HG03469 (cell line): ENCODE results near the gene CCDC186.

ENCODE experiments used
- ATAC-seq: cut with Tn5 transposase; IDR thresholded peaks from one replicate; pipeline ENCODE4 v1.9.1; 2021; ENCODE audit warnings: mild to moderate bottlenecking, moderate library complexity, moderate number of reproducible peaks; ENCODE audit not compliant: unreplicated experiment

CCDC186 gene

DNA sequence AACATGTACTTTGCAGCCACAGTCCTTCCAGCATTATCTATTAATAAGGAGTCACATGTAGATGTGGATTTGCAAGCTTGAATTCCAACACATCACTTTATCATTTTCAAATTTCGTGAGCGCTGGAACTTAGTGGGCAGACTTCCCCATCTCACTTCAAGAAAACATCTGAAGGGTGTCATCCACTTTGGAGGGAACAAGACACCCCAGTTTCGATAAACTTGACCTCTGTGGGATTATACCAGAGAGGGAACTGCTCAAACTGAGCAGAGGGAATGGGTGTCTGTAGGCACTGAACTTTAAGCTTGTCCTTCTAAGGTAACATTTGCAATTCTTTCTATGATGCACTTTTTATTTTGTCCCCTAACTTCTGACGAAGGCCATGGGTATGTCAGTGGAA is 102.8 kb downstream of the CCDC186 start:
- ATAC-seq: no peak
